PC-3 (cell line): ENCODE results near the gene DHCR7. TPM values are rescaled to one million over a fixed set of nuclear protein-coding genes. Genes with fewer than 3 reads are reported as not detected.

Source experiments
- ATAC-seq: fragments of 200-7000 bp; cut with Tn5 transposase; 2 replicates; pipeline ENCODE4 v1.9.1; 2020; ENCODE audit warnings: mild to moderate bottlenecking, moderate library complexity
- BruUV-seq: library from RNA; stranded (reverse); fragments of 400-500 nt; replicated peaks from 2 replicates; lab custom pipeline; 2021; lab: Mats Ljungman, UMichigan
- CTCF ChIA-PET: fragments of 300-600 bp; sonication (Branson Sonifier 250); formaldehyde crosslinking; loops from one replicate; lab custom pipeline; 2022; ENCODE audit warnings: antibody characterized with exemption; lab: Charles Lee
- POLR2A ChIA-PET: fragments of 300-600 bp; sonication (Branson Sonifier 250); formaldehyde crosslinking; loops from one replicate; lab custom pipeline; 2022; ENCODE audit warnings: antibody characterized with exemption; ENCODE audit not compliant: unreplicated experiment; lab: Charles Lee
- DNase-seq: peaks from one replicate; pipeline ENCODE4 v3.0.0-alpha.2; 2015
- H2AFZ ChIP-seq: fragments of 300-600 bp; sonication (generic); 2 replicates; pipeline ENCODE4 v1.6.0; 2016; ENCODE audit warnings: antibody characterized with exemption, low read length
- H3F3A ChIP-seq: fragments of 300-600 bp; sonication (generic); one replicate; pipeline ENCODE4 v1.6.0; 2017; ENCODE audit warnings: antibody characterized with exemption, low read length, control low read depth, mild to moderate bottlenecking; ENCODE audit not compliant: unreplicated experiment
- H3K27ac ChIP-seq: fragments of 300-600 bp; sonication (generic); 2 replicates; pipeline ENCODE4 v1.5.1; 2016; ENCODE audit warnings: mild to moderate bottlenecking, low read length
- H3K27me3 ChIP-seq: fragments of 300-600 bp; sonication (generic); 2 replicates; pipeline ENCODE4 v1.6.1; 2016; ENCODE audit warnings: low read length, mixed read lengths
- H3K36me3 ChIP-seq: fragments of 300-600 bp; sonication (generic); 2 replicates; pipeline ENCODE4 v1.6.1; 2016; ENCODE audit warnings: low read depth, mixed run types, low read length, mixed read lengths
- H3K4me1 ChIP-seq: fragments of 300-600 bp; sonication (generic); 2 replicates; pipeline ENCODE4 v1.5.1; 2016; ENCODE audit warnings: low read length; ENCODE audit not compliant: insufficient read depth
- H3K4me2 ChIP-seq: fragments of 300-600 bp; sonication (generic); 2 replicates; pipeline ENCODE4 v1.6.0; 2016; ENCODE audit warnings: low read length
- H3K4me3 ChIP-seq: fragments of 300-600 bp; sonication (generic); 2 replicates; pipeline ENCODE4 v1.5.1; 2016; ENCODE audit warnings: mild to moderate bottlenecking, low read length, mixed read lengths
- H3K79me2 ChIP-seq: fragments of 300-600 bp; sonication (generic); 2 replicates; pipeline ENCODE4 v1.6.1; 2017; ENCODE audit warnings: low read length, mixed read lengths
- H3K9ac ChIP-seq: fragments of 300-600 bp; sonication (generic); 2 replicates; pipeline ENCODE4 v1.6.0; 2016; ENCODE audit warnings: mild to moderate bottlenecking, low read length
- H3K9me2 ChIP-seq: fragments of 300-600 bp; sonication (generic); replicated peaks from 2 replicates; pipeline ENCODE4 v1.6.1; 2016; ENCODE audit warnings: mixed run types, low read length, mixed read lengths
- H3K9me3 ChIP-seq: fragments of 300-600 bp; sonication (generic); 2 replicates; pipeline ENCODE4 v1.6.1; 2016; ENCODE audit warnings: low read length, mixed read lengths
- H4K20me1 ChIP-seq: fragments of 300-600 bp; sonication (generic); 2 replicates; pipeline ENCODE4 v1.6.1; 2016; ENCODE audit warnings: low read length, mixed read lengths
- EZH2 ChIP-seq: fragments of 300-600 bp; sonication (generic); IDR thresholded peaks from one replicate; pipeline ENCODE4 v1.6.1; 2017; ENCODE audit warnings: antibody characterized with exemption, mild to moderate bottlenecking, low read length; ENCODE audit not compliant: unreplicated experiment
- EZH2phosphoT487 ChIP-seq: fragments of 300-600 bp; sonication (generic); IDR thresholded peaks from 2 replicates; pipeline ENCODE4 v1.6.1; 2018; ENCODE audit warnings: mild to moderate bottlenecking, antibody characterized with exemption, low read length, borderline replicate concordance
- intact Hi-C: fragments of 100-400 bp; cut with micrococcal nuclease; formaldehyde crosslinking; loops from 2 replicates; pipeline ENCODE4 v1.9.0; 2023
- total RNA-seq: library from RNA; depleted of rRNA; stranded (reverse); fragments of >200 nt; gene quantifications from 2 replicates; pipeline ENCODE4 v1.2.3, GENCODE V29; 2014
- TF ChIP-seq, protein P1 (sequence below): fragments of 300-600 bp; sonication (generic); conservative IDR thresholded peaks from 2 replicates; pipeline ENCODE4 v1.5.1; 2017; ENCODE audit warnings: antibody characterized with exemption, low read depth, mild to moderate bottlenecking, low read length

DHCR7 gene
- total RNA-seq, 1 experiment from 2014 or later = 127 TPM

DNA sequence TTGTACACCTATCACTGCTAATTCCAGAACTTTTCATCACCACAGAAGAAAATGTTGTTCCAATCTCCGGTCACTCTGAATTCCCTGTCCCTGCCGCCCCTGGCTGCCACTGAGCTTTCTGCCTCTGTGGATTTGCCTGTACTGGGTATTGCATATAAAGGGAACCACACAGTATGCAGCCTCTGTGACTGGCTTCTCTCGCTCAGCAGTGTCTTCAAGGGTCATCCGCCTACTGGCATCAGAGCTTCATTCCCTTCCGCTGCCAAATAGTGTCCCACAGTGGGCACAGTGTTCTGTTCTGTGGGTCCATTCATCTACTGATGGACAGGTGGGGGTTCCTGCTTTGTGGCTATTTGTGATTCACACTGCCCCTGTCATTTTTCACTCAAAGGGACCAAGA is 5.3 kb downstream of the DHCR7 start:
- H3K4me2 ChIP-seq = no peak overlapping the region
- no peak overlapping the region for H3K9ac ChIP-seq
- H3K79me2 ChIP-seq = peaks cover 16% of the 10 kb centered on the region
- DNase-seq (no peak), ATAC-seq (no peak)
- no TSS peak for BruUV-seq
- H3K27me3 ChIP-seq = no peaks in the 10 kb centered on the region
- intact Hi-C loops = no loop called here
- H3K9me3 ChIP-seq = no peaks in the 10 kb centered on the region
- no peak overlapping the region for H2AFZ ChIP-seq
- TF ChIP-seq EZH2 (no peak), EZH2phosphoT487 (no peak)
- TF ChIP-seq, protein P1, sequence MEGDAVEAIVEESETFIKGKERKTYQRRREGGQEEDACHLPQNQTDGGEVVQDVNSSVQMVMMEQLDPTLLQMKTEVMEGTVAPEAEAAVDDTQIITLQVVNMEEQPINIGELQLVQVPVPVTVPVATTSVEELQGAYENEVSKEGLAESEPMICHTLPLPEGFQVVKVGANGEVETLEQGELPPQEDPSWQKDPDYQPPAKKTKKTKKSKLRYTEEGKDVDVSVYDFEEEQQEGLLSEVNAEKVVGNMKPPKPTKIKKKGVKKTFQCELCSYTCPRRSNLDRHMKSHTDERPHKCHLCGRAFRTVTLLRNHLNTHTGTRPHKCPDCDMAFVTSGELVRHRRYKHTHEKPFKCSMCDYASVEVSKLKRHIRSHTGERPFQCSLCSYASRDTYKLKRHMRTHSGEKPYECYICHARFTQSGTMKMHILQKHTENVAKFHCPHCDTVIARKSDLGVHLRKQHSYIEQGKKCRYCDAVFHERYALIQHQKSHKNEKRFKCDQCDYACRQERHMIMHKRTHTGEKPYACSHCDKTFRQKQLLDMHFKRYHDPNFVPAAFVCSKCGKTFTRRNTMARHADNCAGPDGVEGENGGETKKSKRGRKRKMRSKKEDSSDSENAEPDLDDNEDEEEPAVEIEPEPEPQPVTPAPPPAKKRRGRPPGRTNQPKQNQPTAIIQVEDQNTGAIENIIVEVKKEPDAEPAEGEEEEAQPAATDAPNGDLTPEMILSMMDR = no peak
- peaks cover 12% of the 10 kb centered on the region for H3K4me1 ChIP-seq
- H3K27ac ChIP-seq = no peak overlapping the region
- H4K20me1 ChIP-seq = 0 out of 2 replicates have a peak, but pooled peaks cover 4% of the 10 kb centered on the region
- no peaks in the 10 kb centered on the region for H3F3A ChIP-seq
- no peak overlapping the region for H3K4me3 ChIP-seq
- CTCF ChIA-PET = no interaction called here
- POLR2A ChIA-PET = no interaction called here
- H3K36me3 ChIP-seq = peaks cover 72% of the 10 kb centered on the region
- H3K9me2 ChIP-seq = no peaks in the 10 kb centered on the region

DNA sequence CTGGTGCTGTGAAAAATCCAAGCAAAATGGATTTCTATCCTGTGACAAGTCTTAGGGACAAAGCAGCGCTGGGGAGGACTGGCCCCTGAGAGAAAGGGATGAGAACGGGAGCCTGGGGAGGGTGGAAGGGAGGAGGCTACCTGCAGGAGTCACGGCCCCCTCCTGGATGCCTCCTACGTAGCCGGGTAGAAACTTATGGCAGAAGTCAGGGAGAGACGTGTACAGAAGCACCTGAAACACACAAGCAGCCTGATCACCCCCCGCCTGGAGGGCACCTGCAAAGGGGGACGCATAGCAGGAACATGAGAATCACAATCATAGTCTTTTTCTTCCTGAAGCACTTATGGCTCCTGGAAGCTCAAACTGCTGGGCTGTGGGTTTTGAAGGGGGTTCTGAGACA is 6.1 kb downstream of the DHCR7 start:
- H3K9ac ChIP-seq = no peak overlapping the region
- DNase-seq (no peak), ATAC-seq (no peak)
- H3K4me1 ChIP-seq = peaks cover 6% of the 10 kb centered on the region
- H3K36me3 ChIP-seq = peaks cover 79% of the 10 kb centered on the region
- no peaks in the 10 kb centered on the region for H3K9me3 ChIP-seq
- H3K27ac ChIP-seq = no peak overlapping the region
- ChIA-PET POLR2A (interaction anchor here (0.5 kb wide), 1 partner anchor 12 kb away, joined by 3 read pairs; no protein-coding TSS in a partner anchor), CTCF (no interaction called here)
- BruUV-seq = no TSS peak
- H3K9me2 ChIP-seq = no peaks in the 10 kb centered on the region
- peaks cover 10% of the 10 kb centered on the region for H3K79me2 ChIP-seq
- H3K27me3 ChIP-seq = no peaks in the 10 kb centered on the region
- no peak overlapping the region for H3K4me3 ChIP-seq
- TF ChIP-seq EZH2 = no peak
- no peak for TF ChIP-seq EZH2phosphoT487
- TF ChIP-seq, protein P1 = no peak
- no peaks in the 10 kb centered on the region for H3F3A ChIP-seq
- H2AFZ ChIP-seq = no peak overlapping the region
- intact Hi-C loops = no loop called here
- H4K20me1 ChIP-seq = 0 out of 2 replicates have a peak, but pooled peaks cover 3% of the 10 kb centered on the region
- H3K4me2 ChIP-seq = no peak overlapping the region

DNA sequence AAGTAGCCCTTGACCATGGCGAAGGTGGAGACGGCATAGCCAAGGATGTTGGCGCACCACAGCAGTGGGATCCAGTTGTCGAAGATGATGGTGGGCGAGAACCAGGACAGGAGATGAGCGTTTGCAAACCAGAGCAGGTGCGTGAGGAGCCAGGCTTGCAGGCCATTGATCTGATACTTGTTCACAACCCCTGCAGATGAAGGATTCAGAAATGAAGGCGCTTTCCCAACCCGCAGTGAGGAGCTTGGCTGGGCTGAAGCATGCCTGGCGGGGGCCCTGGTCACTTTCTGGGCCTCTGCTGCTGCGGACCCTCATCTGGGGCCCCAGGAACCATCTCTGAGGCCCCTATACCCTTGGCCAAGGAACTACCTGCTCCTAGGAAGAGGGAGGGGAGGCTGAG is 6.9 kb downstream of the DHCR7 start:
- Histone ChIP-seq H3K4me1 (no peaks in the 10 kb centered on the region), H3K9ac (no peak overlapping the region), H3F3A (no peaks in the 10 kb centered on the region), H3K27ac (no peak overlapping the region), H4K20me1 (no peaks in the 10 kb centered on the region), H3K27me3 (no peaks in the 10 kb centered on the region), H3K79me2 (peaks cover 1% of the 10 kb centered on the region; the same call in 1 of the 2 replicates), H2AFZ (no peak overlapping the region), H3K9me2 (no peaks in the 10 kb centered on the region), H3K36me3 (peaks cover 74% of the 10 kb centered on the region), H3K4me3 (no peak overlapping the region), H3K4me2 (no peak overlapping the region), H3K9me3 (no peaks in the 10 kb centered on the region)
- no peak for DNase-seq
- ChIA-PET CTCF (no interaction called here), POLR2A (no interaction called here)
- TF ChIP-seq EZH2phosphoT487 (no peak), EZH2 (no peak)
- TF ChIP-seq, protein P1 = no peak
- no peak for ATAC-seq
- BruUV-seq = no TSS peak
- intact Hi-C loops = no loop called here
